ENCODE results near the gene CISH.
A peak's percentile ranks its signal among the peaks of the same experiment; 100 is the strongest.

Gene CISH

GRCh38 chr3:50571486-50571885 lies 40.1 kb downstream of the CISH start:
- TF ChIP-seq FOXP2 (optimal IDR thresholded peaks at IDR 0.05; ENCODE audit: control extremely low read depth, extremely low read length, insufficient read depth), result no peak
- Histone ChIP-seq H3K9me3 (ENCODE audit: low read depth, low read length) (no peaks in the 10 kb centered on the region), H3K36me3 (ENCODE audit: insufficient read depth, low read length) (no peaks in the 10 kb centered on the region), H3K4me3 (no peak overlapping the region), H3K9ac (ENCODE audit: insufficient read length) (no peak overlapping the region), H3K27ac (no peak overlapping the region)
- DNase-seq (ENCODE audit: low read depth, low spot score), result no peak

GRCh38 chr3:50570508-50571279 lies 40.9 kb downstream of the CISH start:
- H3K36me3 ChIP-seq (ENCODE audit: insufficient read depth, low read length), result no peaks in the 10 kb centered on the region
- H3K9me3 ChIP-seq (ENCODE audit: low read depth, low read length), result no peaks in the 10 kb centered on the region
- TF ChIP-seq POLR2AphosphoS5 (IDR thresholded peaks at IDR 0.05; ENCODE audit: borderline replicate concordance, low read depth, low read length) (no peak), FOXP2 (optimal IDR thresholded peaks at IDR 0.05; ENCODE audit: control extremely low read depth, extremely low read length, insufficient read depth) (no peak), EZH2 (IDR thresholded peaks at IDR 0.05) (no peak)
- H3K9ac ChIP-seq (ENCODE audit: insufficient read length), result no peak overlapping the region
- no peak for DNase-seq (ENCODE audit: low read depth, low spot score)
- no peak overlapping the region for H3K27ac ChIP-seq
- peak overlapping the region; percentile 85 for H3K4me3 ChIP-seq

GRCh38 chr3:50568947-50569749 lies 42.4 kb downstream of the CISH start, which contains the start of gene HEMK1:
Gene HEMK1, plus strand, starts transcription at chr3:50569522. Its CDS starts 1,583 bp downstream, at chr3:50571105.
- Histone ChIP-seq H3K9ac (ENCODE audit: insufficient read length) (peak within 1 kb of the TSS; percentile 77), H3K9me3 (ENCODE audit: low read depth, low read length) (no peaks in the 10 kb centered on the region), H3K36me3 (ENCODE audit: insufficient read depth, low read length) (no peaks in the 10 kb centered on the region), H3K4me3 (peak within 1 kb of the TSS; percentile 85), H3K27ac (no peak within 1 kb of the TSS; the same call in 1 of the 2 replicates)
- peak; percentile 26 for DNase-seq (ENCODE audit: low read depth, low spot score)
- TF ChIP-seq EZH2 (IDR thresholded peaks at IDR 0.05) (no peak), FOXP2 (optimal IDR thresholded peaks at IDR 0.05; ENCODE audit: control extremely low read depth, extremely low read length, insufficient read depth) (no peak), POLR2AphosphoS5 (IDR thresholded peaks at IDR 0.05; ENCODE audit: borderline replicate concordance, low read depth, low read length) (peak; percentile 78)

- Histone ChIP-seq H3K4me3 (peak within 1 kb of the TSS; percentile 85; the same call in 1 of the 2 replicates), H3K27ac (no peak within 1 kb of the TSS), H3K36me3 (ENCODE audit: insufficient read depth, low read length) (no peaks in the 10 kb centered on the region), H3K9me3 (ENCODE audit: low read depth, low read length) (no peaks in the 10 kb centered on the region), H3K9ac (ENCODE audit: insufficient read length) (no peak within 1 kb of the TSS)
- TF ChIP-seq POLR2AphosphoS5 (IDR thresholded peaks at IDR 0.05; ENCODE audit: borderline replicate concordance, low read depth, low read length) (no peak), EZH2 (IDR thresholded peaks at IDR 0.05) (no peak), FOXP2 (optimal IDR thresholded peaks at IDR 0.05; ENCODE audit: control extremely low read depth, extremely low read length, insufficient read depth) (no peak)
- DNase-seq (ENCODE audit: low read depth, low spot score), result no peak
Observed at GRCh38 chr3:50567386-50568167, 44.0 kb downstream of the CISH start, which contains the start of gene C3orf18. Gene C3orf18, minus strand, starts transcription at chr3:50567747. Its CDS starts 2,048 bp downstream, at chr3:50565699.

- H3K27ac ChIP-seq, result no peak overlapping the region
- H3K4me3 ChIP-seq, result no peak overlapping the region
- H3K36me3 ChIP-seq (ENCODE audit: insufficient read depth, low read length), result no peaks in the 10 kb centered on the region
- TF ChIP-seq EZH2 (IDR thresholded peaks at IDR 0.05) (no peak), POLR2AphosphoS5 (IDR thresholded peaks at IDR 0.05; ENCODE audit: borderline replicate concordance, low read depth, low read length) (no peak), FOXP2 (optimal IDR thresholded peaks at IDR 0.05; ENCODE audit: control extremely low read depth, extremely low read length, insufficient read depth) (no peak)
- no peaks in the 10 kb centered on the region for H3K9me3 ChIP-seq (ENCODE audit: low read depth, low read length)
- no peak overlapping the region for H3K9ac ChIP-seq (ENCODE audit: insufficient read length)
- no peak for DNase-seq (ENCODE audit: low read depth, low spot score)
Observed at GRCh38 chr3:50567011-50567385, 44.6 kb downstream of the CISH start.

- H3K9ac ChIP-seq (ENCODE audit: insufficient read length), result no peak overlapping the region
- no peak for DNase-seq (ENCODE audit: low read depth, low spot score)
- H3K9me3 ChIP-seq (ENCODE audit: low read depth, low read length), result no peaks in the 10 kb centered on the region
- H3K27ac ChIP-seq, result no peak overlapping the region
- TF ChIP-seq EZH2 (IDR thresholded peaks at IDR 0.05), result no peak
- TF ChIP-seq POLR2AphosphoS5 (IDR thresholded peaks at IDR 0.05; ENCODE audit: borderline replicate concordance, low read depth, low read length), result no peak
- no peak for TF ChIP-seq FOXP2 (optimal IDR thresholded peaks at IDR 0.05; ENCODE audit: control extremely low read depth, extremely low read length, insufficient read depth)
- H3K36me3 ChIP-seq (ENCODE audit: insufficient read depth, low read length), result no peaks in the 10 kb centered on the region
- no peak overlapping the region for H3K4me3 ChIP-seq
Observed at GRCh38 chr3:50564321-50564720, 47.3 kb downstream of the CISH start.

- no peak for TF ChIP-seq EZH2 (IDR thresholded peaks at IDR 0.05)
- no peak for TF ChIP-seq FOXP2 (optimal IDR thresholded peaks at IDR 0.05; ENCODE audit: control extremely low read depth, extremely low read length, insufficient read depth)
- TF ChIP-seq POLR2AphosphoS5 (IDR thresholded peaks at IDR 0.05; ENCODE audit: borderline replicate concordance, low read depth, low read length), result no peak
Observed at GRCh38 chr3:50563867-50564266, 47.7 kb downstream of the CISH start.

GRCh38 chr3:50562861-50563260 lies 48.7 kb downstream of the CISH start:
- Histone ChIP-seq H3K27ac (no peak overlapping the region), H3K4me3 (no peak overlapping the region), H3K9ac (ENCODE audit: insufficient read length) (no peak overlapping the region), H3K36me3 (ENCODE audit: insufficient read depth, low read length) (no peaks in the 10 kb centered on the region), H3K9me3 (ENCODE audit: low read depth, low read length) (no peaks in the 10 kb centered on the region)
- DNase-seq (ENCODE audit: low read depth, low spot score), result no peak
- TF ChIP-seq FOXP2 (optimal IDR thresholded peaks at IDR 0.05; ENCODE audit: control extremely low read depth, extremely low read length, insufficient read depth), result no peak
- TF ChIP-seq EZH2 (IDR thresholded peaks at IDR 0.05), result no peak
- no peak for TF ChIP-seq POLR2AphosphoS5 (IDR thresholded peaks at IDR 0.05; ENCODE audit: borderline replicate concordance, low read depth, low read length)

More at GRCh38 chr3:50563867-50564266, 47.7 kb downstream of the CISH start:
- Histone ChIP-seq H3K36me3 (ENCODE audit: insufficient read depth, low read length) (no peaks in the 10 kb centered on the region), H3K9me3 (ENCODE audit: low read depth, low read length) (no peaks in the 10 kb centered on the region), H3K4me3 (no peak overlapping the region), H3K27ac (no peak overlapping the region), H3K9ac (ENCODE audit: insufficient read length) (no peak overlapping the region)
- DNase-seq (ENCODE audit: low read depth, low spot score), result no peak

All from SK-N-MC (cell line).